ENCODE measurements around the gene MUC6. TPM values are rescaled to one million over a fixed set of nuclear protein-coding genes. Genes with fewer than 3 reads are reported as not detected.

MUC6 gene
- total RNA-seq, 1 donor from 2014 or later: not detected

DNA sequence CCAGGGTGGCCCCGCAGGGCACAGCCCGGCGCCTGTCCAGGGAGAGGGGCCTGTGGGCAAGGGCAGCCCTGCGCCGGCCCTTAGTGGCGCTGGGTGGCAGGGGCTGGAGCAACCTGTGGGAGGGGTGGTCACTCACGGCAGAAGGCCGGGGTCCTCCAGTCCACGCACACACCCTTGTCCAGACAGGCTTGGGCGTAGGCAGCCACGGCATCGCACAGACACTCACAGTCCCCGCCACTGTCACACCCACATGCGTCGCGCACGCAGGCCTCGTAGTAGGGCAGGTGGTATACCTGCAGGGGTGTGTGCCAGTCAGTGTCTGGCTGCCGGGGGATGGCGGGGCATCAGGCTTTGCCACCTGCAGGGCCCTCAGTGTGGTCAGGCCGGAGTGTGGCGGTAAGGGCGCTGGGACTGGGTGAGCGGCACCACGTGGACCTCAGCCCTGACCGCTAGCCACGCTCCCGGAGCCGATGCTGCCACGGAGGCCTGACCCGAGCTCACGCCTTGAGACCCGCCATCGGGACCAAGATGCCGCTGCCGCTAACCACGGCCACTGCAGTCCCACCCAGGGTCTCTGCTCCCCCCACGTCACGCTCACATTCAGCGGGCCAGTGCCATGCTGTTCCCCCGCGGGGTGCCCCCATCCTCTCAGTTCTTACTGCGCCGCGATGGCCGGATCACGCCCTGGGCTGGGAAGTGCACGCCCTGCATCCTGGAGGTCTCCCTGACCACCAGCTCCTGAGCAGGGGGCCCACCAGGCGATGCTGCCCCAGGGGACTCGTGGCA, 12.5 kb downstream of the MUC6 start:
- TF ChIP-seq, protein P1, sequence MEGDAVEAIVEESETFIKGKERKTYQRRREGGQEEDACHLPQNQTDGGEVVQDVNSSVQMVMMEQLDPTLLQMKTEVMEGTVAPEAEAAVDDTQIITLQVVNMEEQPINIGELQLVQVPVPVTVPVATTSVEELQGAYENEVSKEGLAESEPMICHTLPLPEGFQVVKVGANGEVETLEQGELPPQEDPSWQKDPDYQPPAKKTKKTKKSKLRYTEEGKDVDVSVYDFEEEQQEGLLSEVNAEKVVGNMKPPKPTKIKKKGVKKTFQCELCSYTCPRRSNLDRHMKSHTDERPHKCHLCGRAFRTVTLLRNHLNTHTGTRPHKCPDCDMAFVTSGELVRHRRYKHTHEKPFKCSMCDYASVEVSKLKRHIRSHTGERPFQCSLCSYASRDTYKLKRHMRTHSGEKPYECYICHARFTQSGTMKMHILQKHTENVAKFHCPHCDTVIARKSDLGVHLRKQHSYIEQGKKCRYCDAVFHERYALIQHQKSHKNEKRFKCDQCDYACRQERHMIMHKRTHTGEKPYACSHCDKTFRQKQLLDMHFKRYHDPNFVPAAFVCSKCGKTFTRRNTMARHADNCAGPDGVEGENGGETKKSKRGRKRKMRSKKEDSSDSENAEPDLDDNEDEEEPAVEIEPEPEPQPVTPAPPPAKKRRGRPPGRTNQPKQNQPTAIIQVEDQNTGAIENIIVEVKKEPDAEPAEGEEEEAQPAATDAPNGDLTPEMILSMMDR (IDR thresholded peaks at IDR 0.05): no peak
- Mint-ChIP-seq H3K4me1 (ENCODE audit: low read depth) (no peaks in the 10 kb centered on the region), H3K27me3 (ENCODE audit: low read depth) (no peaks in the 10 kb centered on the region), H3K4me3 (ENCODE audit: unreplicated experiment) (no peak overlapping the region), H3K27ac (ENCODE audit: unreplicated experiment) (no peak overlapping the region), H3K9me3 (ENCODE audit: low read depth) (no peaks in the 10 kb centered on the region), H3K36me3 (ENCODE audit: low read depth) (no peaks in the 10 kb centered on the region)
- DNase-seq (ENCODE audit: low spot score): no peak

DNA sequence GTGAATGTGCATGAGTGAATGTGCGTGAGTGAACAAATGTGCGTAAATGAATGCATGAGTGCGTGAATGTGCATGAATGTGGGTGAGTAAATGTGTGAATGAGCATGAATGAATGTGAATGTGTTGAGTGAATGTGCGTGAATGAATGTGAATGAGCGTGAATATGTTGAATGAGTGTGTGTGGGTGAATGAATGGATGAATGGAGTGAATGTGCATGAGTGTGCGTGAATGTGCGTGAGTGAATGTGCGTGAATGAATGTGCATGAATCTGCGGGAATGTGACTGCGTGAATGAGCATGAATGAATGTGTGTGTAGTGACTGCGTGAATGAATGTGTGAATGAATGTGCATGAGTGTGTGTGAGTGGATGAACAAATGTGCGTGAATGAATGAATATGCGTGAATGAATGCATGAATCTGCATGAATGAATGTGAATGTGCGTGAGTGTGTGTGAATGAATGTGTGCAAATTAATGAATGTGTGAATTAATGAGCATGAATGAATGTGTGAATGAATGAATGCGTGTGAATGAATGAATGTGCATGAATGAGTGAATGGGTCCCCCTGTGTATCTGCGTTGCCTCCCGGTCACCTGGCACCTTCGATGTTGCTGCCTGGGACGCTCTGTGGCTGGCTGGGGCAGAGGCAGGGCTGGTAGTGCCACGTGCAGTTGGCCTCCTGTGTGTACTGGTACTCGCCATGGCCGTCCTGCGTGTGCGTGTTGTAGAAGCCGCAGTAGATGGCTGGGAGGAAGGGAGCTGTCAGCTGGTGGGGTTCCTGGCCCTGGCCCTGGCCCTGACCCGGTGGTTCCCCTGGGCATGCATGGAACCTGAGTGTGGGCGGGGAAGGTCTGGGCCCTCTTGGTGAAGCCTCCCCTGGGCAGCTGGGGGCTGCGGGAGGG, 13.4 kb downstream of the MUC6 start:
- H3K4me1 Mint-ChIP-seq (ENCODE audit: low read depth): no peaks in the 10 kb centered on the region
- no peak overlapping the region for H3K27ac Mint-ChIP-seq (ENCODE audit: unreplicated experiment)
- H3K9me3 Mint-ChIP-seq (ENCODE audit: low read depth): no peaks in the 10 kb centered on the region
- no peaks in the 10 kb centered on the region for H3K36me3 Mint-ChIP-seq (ENCODE audit: low read depth)
- H3K4me3 Mint-ChIP-seq (ENCODE audit: unreplicated experiment): no peak overlapping the region
- TF ChIP-seq, protein P1 (IDR thresholded peaks at IDR 0.05): no peak
- no peaks in the 10 kb centered on the region for H3K27me3 Mint-ChIP-seq (ENCODE audit: low read depth)
- DNase-seq (ENCODE audit: low spot score): no peak

DNA sequence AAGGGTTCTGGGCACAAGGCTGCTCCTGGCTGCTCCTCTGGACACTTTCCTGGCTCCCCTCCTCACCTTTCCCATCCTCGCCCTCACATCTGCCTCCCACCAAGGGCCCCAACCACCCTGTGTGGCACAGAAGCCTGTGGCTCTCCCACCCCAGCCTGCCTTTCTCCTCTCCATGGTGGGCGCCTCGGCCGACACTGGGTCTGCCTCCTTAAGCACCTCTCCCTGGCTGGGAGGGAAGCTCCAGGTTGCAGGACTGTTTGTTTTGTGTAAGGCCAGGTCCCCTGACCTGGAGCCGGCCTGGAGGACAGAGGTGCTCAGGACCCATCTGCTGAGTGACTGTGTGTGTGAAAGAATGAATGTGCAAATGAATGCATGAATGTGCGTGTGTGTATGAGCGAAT, 14.1 kb downstream of the MUC6 start:
- Mint-ChIP-seq H3K4me3 (ENCODE audit: unreplicated experiment) (no peak overlapping the region), H3K27ac (ENCODE audit: unreplicated experiment) (no peak overlapping the region), H3K4me1 (ENCODE audit: low read depth) (no peaks in the 10 kb centered on the region), H3K36me3 (ENCODE audit: low read depth) (peaks cover 4% of the 10 kb centered on the region), H3K9me3 (ENCODE audit: low read depth) (peaks cover 2% of the 10 kb centered on the region), H3K27me3 (ENCODE audit: low read depth) (no peaks in the 10 kb centered on the region)
- TF ChIP-seq, protein P1 (IDR thresholded peaks at IDR 0.05): no peak
- no peak for DNase-seq (ENCODE audit: low spot score)

DNA sequence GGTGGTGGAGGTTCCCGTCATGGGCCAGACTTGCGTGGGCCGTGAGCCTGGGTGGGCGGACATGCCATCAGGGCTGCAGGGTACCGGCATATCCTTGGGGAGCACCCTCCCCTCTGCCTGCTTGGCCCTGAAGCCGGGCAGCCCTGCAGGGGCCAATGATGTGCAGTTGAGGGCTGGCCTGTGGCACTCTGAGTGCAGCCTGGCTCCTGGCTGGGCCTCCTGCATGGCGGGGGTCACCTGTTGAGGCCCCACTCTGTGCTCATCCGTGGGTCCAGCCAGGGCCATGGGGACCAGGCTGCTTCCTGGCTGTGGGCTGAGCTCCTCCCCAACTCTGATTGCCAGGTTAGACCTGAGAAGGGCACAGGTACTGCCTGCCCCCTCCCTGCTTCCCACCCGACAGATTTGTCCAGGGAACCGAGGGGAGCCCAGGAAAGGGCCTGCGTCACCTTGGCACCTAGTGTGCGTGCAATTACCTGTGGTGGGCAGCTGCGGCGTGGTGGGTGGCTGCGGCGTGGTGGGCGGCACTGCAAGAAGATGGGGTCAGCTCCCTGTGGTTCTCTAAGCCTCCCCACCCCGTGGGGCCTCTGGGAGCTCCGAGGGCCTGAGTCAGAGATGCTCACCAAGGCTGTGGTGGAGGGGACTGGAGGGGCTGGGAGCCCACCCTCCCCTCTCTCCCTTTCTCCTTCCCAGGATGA, 16.2 kb downstream of the MUC6 start:
- TF ChIP-seq, protein P1 (IDR thresholded peaks at IDR 0.05): no peak
- Mint-ChIP-seq H3K27ac (ENCODE audit: unreplicated experiment) (no peak overlapping the region), H3K9me3 (ENCODE audit: low read depth) (peaks cover 2% of the 10 kb centered on the region), H3K27me3 (ENCODE audit: low read depth) (no peaks in the 10 kb centered on the region), H3K4me3 (ENCODE audit: unreplicated experiment) (no peak overlapping the region), H3K4me1 (ENCODE audit: low read depth) (no peaks in the 10 kb centered on the region), H3K36me3 (ENCODE audit: low read depth) (peaks cover 13% of the 10 kb centered on the region)
- DNase-seq (ENCODE audit: low spot score): no peak

Measured in chondrocyte (in vitro differentiated cells).